H1 (cell line): Measurements from ENCODE around the gene MSH5. TPM values are rescaled to one million over a fixed set of nuclear protein-coding genes. Genes with fewer than 3 reads are reported as not detected.
A peak's percentile ranks its signal among the peaks of the same experiment; 100 is the strongest.

Experiments used
- CTCF ChIA-PET: fragments of 300-600 bp; sonication (Branson Sonifier 250); formaldehyde crosslinking; loops from one replicate; lab custom pipeline; 2021; ENCODE audit not compliant: partially characterized antibody; lab: Charles Lee
- POLR2A ChIA-PET: fragments of 300-600 bp; sonication (Branson Sonifier 250); formaldehyde crosslinking; loops from one replicate; lab custom pipeline; 2021; ENCODE audit warnings: inconsistent platforms; ENCODE audit not compliant: partially characterized antibody; lab: Charles Lee
- DNase-seq, 2 experiments: peaks; one replicate each; pipeline versions ENCODE4 v3.0.0 to v3.0.0-alpha.2; 2010 to 2022; ENCODE audit warnings: low spot score in 2 of 2, low read depth in 1 of 2, mixed read lengths in 1 of 2
- FAIRE-seq: peaks from 2 replicates; lab custom pipeline; 2011; peaks lifted over from hg19 to GRCh38; lab: Jason Lieb, UNC
- H2AFZ ChIP-seq: 2 replicates; pipeline ENCODE4 v1.8.1; 2012; ENCODE audit warnings: low read length, inconsistent platforms
- H2AK5ac ChIP-seq: 2 replicates; pipeline ENCODE4 v1.6.1; 2013; ENCODE audit warnings: low read depth, low read length
- H2BK120ac ChIP-seq: replicated peaks from 2 replicates; pipeline ENCODE3; 2013; ENCODE audit warnings: low read depth, low read length, inconsistent platforms
- H2BK12ac ChIP-seq: 2 replicates; pipeline ENCODE4 v1.6.1; 2013; ENCODE audit warnings: low read depth, low read length
- H2BK15ac ChIP-seq: 2 replicates; pipeline ENCODE4 v1.6.1; 2013; ENCODE audit warnings: low read length
- H2BK20ac ChIP-seq: 2 replicates; pipeline ENCODE4 v1.6.1; 2013; ENCODE audit warnings: low read length
- H2BK5ac ChIP-seq: 2 replicates; pipeline ENCODE4 v1.6.1; 2013; ENCODE audit warnings: low read depth, low read length
- H3K14ac ChIP-seq: 2 replicates; pipeline ENCODE4 v1.6.1; 2013; ENCODE audit warnings: inconsistent platforms; ENCODE audit not compliant: insufficient read length
- H3K18ac ChIP-seq: 2 replicates; pipeline ENCODE4 v1.6.1; 2013; ENCODE audit warnings: low read length; ENCODE audit errors: extremely low read depth
- H3K23ac ChIP-seq: 2 replicates; pipeline ENCODE4 v1.6.1; 2013; ENCODE audit warnings: inconsistent platforms; ENCODE audit not compliant: insufficient read length
- H3K23me2 ChIP-seq: 2 replicates; pipeline ENCODE4 v1.6.1; 2013; ENCODE audit warnings: low read depth, low read length
- H3K27ac ChIP-seq: 2 replicates; pipeline ENCODE4 v1.6.1; 2011; ENCODE audit warnings: low read depth, low read length, inconsistent platforms
- H3K27me3 ChIP-seq, 4 experiments: replicated peaks in 1 of 4; 1 replicate in 1 of 4; 2 replicates in 3 of 4; pipeline versions ENCODE4 v1.6.1 to v1.8.1; 2011 to 2013; ENCODE audit warnings: low read length in 3 of 4, mild to moderate bottlenecking in 3 of 4, inconsistent platforms in 2 of 4, mixed read lengths in 2 of 4, moderate library complexity in 1 of 4; ENCODE audit not compliant: control insufficient read depth in 3 of 4, insufficient read depth in 3 of 4; ENCODE audit errors: extremely low read depth in 1 of 4
- H3K36me3 ChIP-seq, 4 experiments: 2 replicates each; pipeline versions ENCODE4 v1.6.1 to v1.8.1; 2011 to 2013; ENCODE audit warnings: mild to moderate bottlenecking in 4 of 4, low read length in 3 of 4, moderate library complexity in 2 of 4, control low read depth in 1 of 4, inconsistent platforms in 1 of 4; ENCODE audit not compliant: insufficient read depth in 4 of 4, control insufficient read depth in 2 of 4
- H3K4ac ChIP-seq: replicated peaks from 2 replicates; pipeline ENCODE3; 2013; ENCODE audit warnings: low read length, low read depth, mixed read lengths, inconsistent platforms; ENCODE audit not compliant: insufficient read length
- H3K4me1 ChIP-seq, 4 experiments: replicated peaks in 1 of 4; 1 replicate in 1 of 4; 2 replicates in 3 of 4; pipeline versions ENCODE4 v1.6.1 to v1.8.1; 2011 to 2013; ENCODE audit warnings: low read length in 3 of 4, inconsistent platforms in 2 of 4, mixed read lengths in 1 of 4; ENCODE audit not compliant: insufficient read depth in 4 of 4, control insufficient read depth in 3 of 4
- H3K4me2 ChIP-seq, 2 experiments: 2 replicates each; pipeline versions ENCODE4 v1.6.1 to v1.8.1; 2011 to 2013; ENCODE audit warnings: low read depth in 2 of 2, low read length in 2 of 2, control low read depth in 1 of 2, inconsistent platforms in 1 of 2, mild to moderate bottlenecking in 1 of 2; ENCODE audit not compliant: insufficient read depth in 1 of 2
- H3K4me3 ChIP-seq, 4 experiments: fragments of 200-600, 300-600 bp in 1 of 4; sonication (generic), shearing (Covaris generic), sonication (Bioruptor Twin) in 1 of 4; 2 replicates each; pipeline versions ENCODE4 v1.5.1 to v1.8.1; 2011 to 2016; ENCODE audit warnings: low read length in 4 of 4, low read depth in 3 of 4, control low read depth in 2 of 4, inconsistent platforms in 2 of 4, mild to moderate bottlenecking in 2 of 4, mixed read lengths in 1 of 4, moderate library complexity in 1 of 4; ENCODE audit not compliant: insufficient read depth in 2 of 4; ENCODE audit errors: extremely low read depth in 1 of 4
- H3K56ac ChIP-seq: replicated peaks from 2 replicates; pipeline ENCODE3; 2013; ENCODE audit warnings: low read depth, mild to moderate bottlenecking, mixed read lengths, low read length, inconsistent platforms; ENCODE audit not compliant: insufficient read length
- H3K79me1 ChIP-seq: 2 replicates; pipeline ENCODE4 v1.6.1; 2013; ENCODE audit warnings: low read depth, low read length, control low read depth
- H3K79me2 ChIP-seq, 2 experiments: 2 replicates each; pipeline versions ENCODE4 v1.6.1 to v1.8.1; 2012 to 2013; ENCODE audit warnings: low read length in 2 of 2, mild to moderate bottlenecking in 2 of 2, inconsistent platforms in 1 of 2; ENCODE audit not compliant: insufficient read depth in 2 of 2, control insufficient read depth in 1 of 2
- H3K9ac ChIP-seq, 4 experiments: replicated peaks in 1 of 4; 1 replicate in 1 of 4; 2 replicates in 3 of 4; pipeline versions ENCODE4 v1.6.1 to v1.8.1; 2011 to 2013; ENCODE audit warnings: low read depth in 3 of 4, low read length in 3 of 4, control low read depth in 2 of 4, mild to moderate bottlenecking in 2 of 4, moderate library complexity in 2 of 4, inconsistent platforms in 1 of 4; ENCODE audit errors: extremely low read depth in 1 of 4
- H3K9me3 ChIP-seq, 2 experiments: 2 replicates each; pipeline versions ENCODE4 v1.6.1 to v1.8.1; 2012 to 2013; ENCODE audit warnings: mild to moderate bottlenecking in 2 of 2, moderate library complexity in 2 of 2, control low read depth in 1 of 2, inconsistent platforms in 1 of 2, low read depth in 1 of 2, low read length in 1 of 2, mixed read lengths in 1 of 2; ENCODE audit not compliant: insufficient read depth in 2 of 2
- H4K20me1 ChIP-seq, 2 experiments: replicated peaks in 1 of 2; 2 replicates each; pipeline versions ENCODE3 to v1.8.1; 2011 to 2013; ENCODE audit warnings: inconsistent platforms in 2 of 2, low read length in 2 of 2, mild to moderate bottlenecking in 1 of 2; ENCODE audit not compliant: insufficient read depth in 2 of 2, control insufficient read depth in 1 of 2
- H4K5ac ChIP-seq: 2 replicates; pipeline ENCODE4 v1.6.1; 2013; ENCODE audit warnings: low read length, low read depth, mixed read lengths, inconsistent platforms; ENCODE audit not compliant: insufficient read length
- H4K8ac ChIP-seq: 2 replicates; pipeline ENCODE4 v1.8.0; 2013; ENCODE audit warnings: mild to moderate bottlenecking, moderate library complexity, low read length, inconsistent platforms; ENCODE audit not compliant: insufficient read depth; ENCODE audit errors: extremely low read depth
- H4K91ac ChIP-seq: replicated peaks from 2 replicates; pipeline ENCODE3; 2013; ENCODE audit warnings: low read length, mixed read lengths, inconsistent platforms; ENCODE audit not compliant: insufficient read length
- BACH1 ChIP-seq: IDR thresholded peaks from 2 replicates; pipeline ENCODE4 v1.6.1; 2012; ENCODE audit warnings: low read length, improper control_type of control experiment
- BCL11A ChIP-seq, 2 experiments: IDR thresholded peaks; one replicate each; pipeline ENCODE4 v1.6.1; 2011; ENCODE audit warnings: low read depth in 2 of 2, low read length in 2 of 2, mild to moderate bottlenecking in 2 of 2
- CBX5 ChIP-seq: fragments of 300-800, 300-1000 bp; sonication (generic); IDR thresholded peaks from 2 replicates; pipeline ENCODE4 v1.7.1; 2016; ENCODE audit warnings: antibody characterized with exemption, low read length, low read depth
- CHD1 ChIP-seq: IDR thresholded peaks from 2 replicates; pipeline ENCODE4 v1.6.1; 2012; ENCODE audit warnings: low read depth, low read length, improper control_type of control experiment
- EGR1 ChIP-seq: IDR thresholded peaks from 2 replicates; pipeline ENCODE4 v1.6.1; 2011; ENCODE audit warnings: low read depth, low read length, borderline replicate concordance
- HDAC2 ChIP-seq, 2 experiments: fragments of 300-600 bp in 1 of 2; sonication (generic) in 1 of 2; IDR thresholded peaks; 2 replicates each; pipeline ENCODE4 v1.6.1; 2011 to 2012; ENCODE audit warnings: low read depth in 2 of 2, low read length in 2 of 2, mild to moderate bottlenecking in 2 of 2, moderate library complexity in 2 of 2, borderline replicate concordance in 1 of 2, inconsistent platforms in 1 of 2
- JUN ChIP-seq: IDR thresholded peaks from 2 replicates; pipeline ENCODE4 v1.6.1; 2011; ENCODE audit warnings: low read depth, mild to moderate bottlenecking, improper control_type of control experiment, low read length
- KDM1A ChIP-seq: fragments of 200-600, 300-600 bp; sonication (generic); IDR thresholded peaks from 2 replicates; pipeline ENCODE4 v1.7.1; 2016; ENCODE audit warnings: mild to moderate bottlenecking, low read length, borderline replicate concordance
- NRF1 ChIP-seq: IDR thresholded peaks from 2 replicates; pipeline ENCODE4 v1.6.1; 2011; ENCODE audit warnings: mild to moderate bottlenecking, low read depth, low read length, improper control_type of control experiment
- PHF8 ChIP-seq: fragments of 200-600 bp; sonication (generic); conservative IDR thresholded peaks from 2 replicates; pipeline ENCODE4 v1.7.1; 2012; ENCODE audit warnings: low read depth, mild to moderate bottlenecking, inconsistent platforms, low read length, moderate library complexity
- POLR2A ChIP-seq, 2 experiments: IDR thresholded peaks; 1 replicate in 1 of 2; 2 replicates in 1 of 2; pipeline ENCODE4 v1.6.1; 2011; ENCODE audit warnings: low read depth in 2 of 2, low read length in 2 of 2, mild to moderate bottlenecking in 2 of 2; ENCODE audit errors: control extremely low read depth in 1 of 2
- RBBP5 ChIP-seq: IDR thresholded peaks from 2 replicates; pipeline ENCODE4 v1.7.1; 2012; ENCODE audit warnings: low read depth, mild to moderate bottlenecking, inconsistent platforms, low read length, moderate library complexity, borderline replicate concordance
- SP1 ChIP-seq: IDR thresholded peaks from 2 replicates; pipeline ENCODE4 v1.6.1; 2011; ENCODE audit warnings: low read depth, low read length
- WGBS, 2 experiments: shearing (Covaris generic) in 1 of 2; methylation state at CpG; one replicate each; pipeline versions ENCODE4 v1.1.6 to v1.1.7; 2013 to 2015; ENCODE audit warnings: low lambda C conversion rate in 2 of 2, mixed read lengths in 2 of 2, inconsistent platforms in 1 of 2, low coverage in 1 of 2, missing lambda C conversion rate in 1 of 2; ENCODE audit not compliant: insufficient replicate concordance in 2 of 2, insufficient coverage in 1 of 2, insufficient read length in 1 of 2; ENCODE audit errors: extremely low coverage in 1 of 2, missing lambda C conversion rate in 1 of 2; 5-methylcytosine and 5-hydroxymethylcytosine counted together
- polyA plus RNA-seq, 7 experiments: library from polyadenylated mRNA; depleted of rRNA in 3 of 7; stranded (reverse) in 5 of 7; unstranded in 2 of 7; fragments of >200 nt in 5 of 7; fragments of 200-250 nt in 2 of 7; gene quantifications; 1 replicate in 5 of 7; 2 replicates in 1 of 7; 4 replicates in 1 of 7; pipeline versions ENCODE4 v1.2.1 to v1.2.3, GENCODE V29; 2011 to 2013; ENCODE audit warnings: missing spikeins in 2 of 7, mixed read lengths in 2 of 7
- total RNA-seq: library from RNA; stranded (reverse); fragmentation: NEBNext Ultra II Directional; extraction: Animal tissue kit (Norgen Biotek cat#: 25700); gene quantifications from 2 replicates; pipeline ENCODE4 v1.2.1, GENCODE V29; 2021

MSH5 gene
- total and polyA plus RNA-seq, 2 of the 8 experiments (the other 6 are each of a cell fraction or from before 2014, with no cell fraction given), result 25.3 to 26.5 TPM

DNA sequence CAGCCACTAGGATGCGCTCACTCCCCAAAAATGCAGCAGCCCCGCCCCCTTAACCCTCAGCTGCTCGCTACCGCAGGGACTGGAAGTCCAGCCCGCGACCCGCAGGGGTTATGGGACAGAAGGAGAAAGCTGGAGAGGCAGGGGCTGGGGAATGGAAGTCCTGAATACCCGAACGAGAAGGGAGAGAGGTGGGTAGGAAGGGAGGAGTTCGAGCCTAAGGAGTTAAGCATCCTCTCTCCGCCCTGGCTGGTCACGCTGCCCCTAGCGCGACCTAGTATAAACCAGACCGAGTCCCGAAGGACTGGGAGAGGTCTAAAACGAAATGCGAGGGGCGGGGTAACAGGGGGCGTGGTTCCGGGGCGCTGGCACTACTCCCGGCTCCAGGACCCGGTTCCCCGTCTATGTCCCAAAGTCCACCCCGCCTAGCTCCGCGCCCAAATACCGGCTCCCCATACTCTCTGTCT, 10.3 kb upstream of the MSH5 start:
- H3K4me1 ChIP-seq, result peaks cover 8 to 19% (median 11%) of the 10 kb centered on the region in 4 experiments
- no peak overlapping the region for H2BK20ac ChIP-seq
- no peak overlapping the region; the same call in none of the 2 replicates for H2BK5ac ChIP-seq
- H3K9ac ChIP-seq, result peak overlapping the region; percentile 62 to 75 (median 71)
- H2AFZ ChIP-seq, result peak overlapping the region; percentile 92; the same call in 1 of the 2 replicates
- DNase-seq (peak; percentile 87 to 96), FAIRE-seq (peak; percentile 52)
- peak overlapping the region; percentile 31 to 90 for H3K4me2 ChIP-seq
- CTCF ChIA-PET, result interaction anchor here (0.5 to 8.9 kb wide), 31 partner anchors 9 to 231 kb away, joined by 3 to 89 read pairs (median 5); partner anchors contain the start of genes ABHD16A, C6orf47, LSM2 and LY6G5C
- peaks cover 0 to 9% of the 10 kb centered on the region in 2 experiments; a peak in 2 of 4 replicates for H3K79me2 ChIP-seq
- 2% methylated on average over 29 of the region's 29 CpGs; no CpG with 5 or more reads in 1 of the 2 experiments for WGBS, 2 experiments
- no peak overlapping the region for H3K4ac ChIP-seq
- H3K23me2 ChIP-seq, result peaks cover 2% of the 10 kb centered on the region; the same call in 1 of the 2 replicates
- H2BK15ac ChIP-seq, result peak overlapping the region; percentile 40; the same call in 1 of the 2 replicates
- peaks cover 11% of the 10 kb centered on the region; the same call in 1 of the 2 replicates for H3K79me1 ChIP-seq
- peak overlapping the region; percentile 92; the same call in 1 of the 2 replicates for H2BK12ac ChIP-seq
- H2BK120ac ChIP-seq, result no peak overlapping the region
- POLR2A ChIA-PET, result interaction anchor here (0.5 to 4.2 kb wide), 37 partner anchors 9 to 1243 kb away, joined by 3 to 57 read pairs (median 5); partner anchors contain the start of genes ABHD16A, ATP6V1G2, BAG6 and C6orf47
- H4K8ac ChIP-seq, result peak overlapping the region; percentile 86; the same call in 1 of the 2 replicates
- no peak overlapping the region for H3K14ac ChIP-seq
- H3K36me3 ChIP-seq, result peaks cover 10 to 40% (median 33%) of the 10 kb centered on the region in 4 experiments
- H3K23ac ChIP-seq, result no peak overlapping the region
- peak overlapping the region; percentile 56 to 91 (median 83) for H3K4me3 ChIP-seq
- peak overlapping the region; percentile 87 for H3K56ac ChIP-seq
- no peaks in the 10 kb centered on the region for H3K27me3 ChIP-seq
- H4K91ac ChIP-seq, result peak overlapping the region; percentile 12
- peaks cover 4 to 5% of the 10 kb centered on the region in 2 experiments for H4K20me1 ChIP-seq
- no peaks in the 10 kb centered on the region for H3K9me3 ChIP-seq
- H3K27ac ChIP-seq, result peak overlapping the region; percentile 49; the same call in 1 of the 2 replicates
- peak overlapping the region; percentile 84 for H4K5ac ChIP-seq
- no peak overlapping the region for H2AK5ac ChIP-seq
- H3K18ac ChIP-seq, result peak overlapping the region; percentile 52
- TF ChIP-seq CHD1, result no peak
- TF ChIP-seq KDM1A, result no peak
- no peak for TF ChIP-seq JUN
- TF ChIP-seq BCL11A (IDR thresholded peaks at IDR 0.05; ENCODE audit: low read depth in 2 of 2, low read length in 2 of 2), result no peak
- no peak for TF ChIP-seq POLR2A (IDR thresholded peaks at IDR 0.05; ENCODE audit: control extremely low read depth in 1 of 2, low read depth in 2 of 2, low read length in 2 of 2)
- no peak for TF ChIP-seq CBX5
- no peak for TF ChIP-seq BACH1
- peak; percentile 62; the same call in 1 of the 2 replicates for TF ChIP-seq PHF8
- TF ChIP-seq RBBP5, result 0 out of 2 replicates have a peak, but pooled peaks have one; percentile 5
- no peak for TF ChIP-seq EGR1
- TF ChIP-seq NRF1, result no peak
- TF ChIP-seq SP1, result peak; percentile 87
- peak in 1 of 2 experiments; percentile 85; a peak in 1 of 4 replicates for TF ChIP-seq HDAC2 (IDR thresholded peaks at IDR 0.05; ENCODE audit: borderline replicate concordance in 1 of 2, low read depth in 2 of 2, low read length in 2 of 2)
